Psoas muscle (tissue), 8 donors: ENCODE data around the gene UCHL5. TPM values are rescaled to one million over a fixed set of nuclear protein-coding genes. Genes with fewer than 3 reads are reported as not detected.

ENCODE experiments used
- ATAC-seq, 4 donors: fragments of 200-7000 bp; cut with Tn5 transposase; one replicate each; pipeline ENCODE4 v1.9.1; 2020; ENCODE audit warnings: moderate library complexity in 3 of 4, mild to moderate bottlenecking in 2 of 4
- DNase-seq, 2 donors: peaks; one replicate each; pipeline ENCODE4 v3.0.0-alpha.2; 2020
- H3K27ac ChIP-seq: fragments of 200-600 bp; one replicate; pipeline ENCODE4 v1.8.0; 2022
- H3K27me3 ChIP-seq, 3 donors: fragments of 200-600 bp in 1 of 3; one replicate each; pipeline versions ENCODE4 v1.6.1 to v1.8.0; 2013 to 2022; ENCODE audit warnings: low read length in 2 of 3, mild to moderate bottlenecking in 2 of 3, moderate library complexity in 1 of 3; ENCODE audit not compliant: insufficient read depth in 3 of 3
- H3K36me3 ChIP-seq, 2 donors: fragments of 200-600 bp in 1 of 2; one replicate each; pipeline versions ENCODE4 v1.6.1 to v1.8.0; 2013 to 2022; ENCODE audit warnings: low read depth in 1 of 2, mild to moderate bottlenecking in 1 of 2, moderate library complexity in 1 of 2; ENCODE audit not compliant: insufficient read depth in 1 of 2
- H3K4me1 ChIP-seq: fragments of 200-600 bp; one replicate; pipeline ENCODE4 v1.8.0; 2022
- H3K4me3 ChIP-seq: fragments of 200-600 bp; one replicate; pipeline ENCODE4 v1.8.0; 2022; ENCODE audit warnings: mild to moderate bottlenecking
- H3K9me3 ChIP-seq: fragments of 200-600 bp; one replicate; pipeline ENCODE4 v1.8.0; 2022
- WGBS, 3 donors: extraction: QIAGEN DNeasy Blood & Tissue Kit; methylation state at CpG; one replicate each; pipeline versions ENCODE4 v1.1.6 to v1.1.7; 2013; 5-methylcytosine and 5-hydroxymethylcytosine counted together
- intact Hi-C, 2 donors: fragments of 100-400 bp; cut with DNase I; formaldehyde crosslinking; loops; one replicate each; pipeline versions ENCODE4 v1.11.0 to v1.14.2; 2022
- polyA plus RNA-seq, 3 donors: library from polyadenylated mRNA; stranded (reverse); fragments of 200-250 nt; gene quantifications; one replicate each; pipeline ENCODE4 v1.2.3, GENCODE V29; 2013
- total RNA-seq, 4 donors: library from RNA; stranded (reverse); fragmentation: NEBNext Ultra II Directional in 2 of 4; extraction: Animal tissue kit (Norgen Biotek cat#: 25700) in 2 of 4; gene quantifications; one replicate each; pipeline versions ENCODE4 v1.2.1 to v1.2.4, GENCODE V29; 2021 to 2023
- TF ChIP-seq, protein P1 (sequence below): fragments of 200-600 bp; IDR thresholded peaks from one replicate; pipeline ENCODE4 v1.8.0; 2022; ENCODE audit warnings: antibody characterized with exemption
- donor health status: healthy with polysubstance abuse.
- donor health status: DM: no; HTN: no; CAD: no; lungs with moderate emphysema.
- donor health status: Bipolar disorder and iron deficiency.
- donor health status: healthy.
- donor health status: DM: yes; HTN: yes; CAD: no.
- donor health status: DM: no; HTN: no; CAD: no.
- donor health status: DM: no; HTN: no; CAD: no.
- donor health status: DM: yes; HTN: yes; CAD: no.

Gene UCHL5
- total and polyA plus RNA-seq, 7 donors: 18.6 to 44.2 (median 32.3) TPM

- no peak overlapping the region for H3K4me3 ChIP-seq
- no peak overlapping the region for H3K27ac ChIP-seq
- H3K9me3 ChIP-seq: no peaks in the 10 kb centered on the region
- peak in 2 of 4 donors; percentile 37 to 48 for ATAC-seq
- WGBS, 3 donors: 83 to 85% (median 85%) methylated on average over 4 of the region's 4 CpGs
- peaks cover 0 to 12% of the 10 kb centered on the region in 2 donors for H3K36me3 ChIP-seq
- intact Hi-C loops: no loop called here
- H3K4me1 ChIP-seq: peaks cover 10% of the 10 kb centered on the region
- H3K27me3 ChIP-seq: no peaks in the 10 kb centered on the region
- TF ChIP-seq, protein P1, sequence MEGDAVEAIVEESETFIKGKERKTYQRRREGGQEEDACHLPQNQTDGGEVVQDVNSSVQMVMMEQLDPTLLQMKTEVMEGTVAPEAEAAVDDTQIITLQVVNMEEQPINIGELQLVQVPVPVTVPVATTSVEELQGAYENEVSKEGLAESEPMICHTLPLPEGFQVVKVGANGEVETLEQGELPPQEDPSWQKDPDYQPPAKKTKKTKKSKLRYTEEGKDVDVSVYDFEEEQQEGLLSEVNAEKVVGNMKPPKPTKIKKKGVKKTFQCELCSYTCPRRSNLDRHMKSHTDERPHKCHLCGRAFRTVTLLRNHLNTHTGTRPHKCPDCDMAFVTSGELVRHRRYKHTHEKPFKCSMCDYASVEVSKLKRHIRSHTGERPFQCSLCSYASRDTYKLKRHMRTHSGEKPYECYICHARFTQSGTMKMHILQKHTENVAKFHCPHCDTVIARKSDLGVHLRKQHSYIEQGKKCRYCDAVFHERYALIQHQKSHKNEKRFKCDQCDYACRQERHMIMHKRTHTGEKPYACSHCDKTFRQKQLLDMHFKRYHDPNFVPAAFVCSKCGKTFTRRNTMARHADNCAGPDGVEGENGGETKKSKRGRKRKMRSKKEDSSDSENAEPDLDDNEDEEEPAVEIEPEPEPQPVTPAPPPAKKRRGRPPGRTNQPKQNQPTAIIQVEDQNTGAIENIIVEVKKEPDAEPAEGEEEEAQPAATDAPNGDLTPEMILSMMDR: no peak
- no peak for DNase-seq
Observed at GRCh38 chr1:193069748-193070385, 10.7 kb upstream of the UCHL5 start.

GRCh38 chr1:193068013-193068412 is 8.9 kb upstream of the UCHL5 start:
- ATAC-seq (no peak), DNase-seq (no peak)
- Histone ChIP-seq H3K27ac (no peak overlapping the region), H3K9me3 (no peaks in the 10 kb centered on the region), H3K4me1 (peaks cover 10% of the 10 kb centered on the region), H3K27me3 (no peaks in the 10 kb centered on the region), H3K4me3 (no peak overlapping the region), H3K36me3 (peaks cover 0 to 9% of the 10 kb centered on the region in 2 donors)
- intact Hi-C loops: no loop called here
- TF ChIP-seq, protein P1: no peak

DNA sequence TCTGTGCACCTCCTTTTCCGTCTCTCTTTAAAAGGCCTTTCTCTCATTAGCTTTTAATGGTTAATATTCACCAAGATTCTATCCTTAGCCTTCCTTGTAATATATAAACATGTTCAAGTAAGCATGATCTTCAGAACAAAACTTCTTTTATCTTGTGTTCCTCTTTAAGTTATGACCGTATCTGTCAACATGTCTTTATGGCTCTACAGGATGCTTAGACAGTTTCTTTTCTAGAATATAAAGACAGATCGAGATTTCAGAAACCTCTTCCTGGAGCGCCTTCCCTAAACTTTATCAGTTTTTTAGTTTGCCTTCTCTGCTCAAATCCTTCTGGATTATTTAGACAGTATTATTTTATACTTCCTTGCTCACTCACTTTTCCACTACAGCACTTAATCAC is 7.4 kb upstream of the UCHL5 start:
- ATAC-seq (no peak), DNase-seq (no peak)
- Histone ChIP-seq H3K27ac (no peak overlapping the region), H3K27me3 (no peaks in the 10 kb centered on the region), H3K4me1 (peaks cover 20% of the 10 kb centered on the region), H3K9me3 (no peaks in the 10 kb centered on the region), H3K4me3 (no peak overlapping the region), H3K36me3 (peaks cover 0 to 9% of the 10 kb centered on the region in 2 donors)
- TF ChIP-seq, protein P1: no peak
- WGBS, 3 donors: 92 to 94% (median 92%) methylated on average over 4 of the region's 4 CpGs
- intact Hi-C loops: no loop called here

- H3K4me3 ChIP-seq: no peak overlapping the region
- TF ChIP-seq, protein P1: no peak
- ATAC-seq (no peak), DNase-seq (no peak)
- no peaks in the 10 kb centered on the region for H3K9me3 ChIP-seq
- intact Hi-C loops: no loop called here
- H3K36me3 ChIP-seq: peaks cover 0 to 9% of the 10 kb centered on the region in 2 donors
- H3K27ac ChIP-seq: no peak overlapping the region
- H3K4me1 ChIP-seq: peaks cover 20% of the 10 kb centered on the region
- no peaks in the 10 kb centered on the region for H3K27me3 ChIP-seq
Observed at GRCh38 chr1:193065954-193066353, 6.8 kb upstream of the UCHL5 start.
